IPS-20b (cell line): ENCODE data around the gene GFER.

Source experiments
- H3K27ac ChIP-seq: one replicate; pipeline ENCODE4 v1.5.1; 2013; ENCODE audit warnings: low read length
- H3K27me3 ChIP-seq: 2 replicates; pipeline ENCODE4 v1.6.1; 2013; ENCODE audit warnings: mild to moderate bottlenecking, low read length, inconsistent platforms; ENCODE audit not compliant: insufficient read depth
- H3K36me3 ChIP-seq: 2 replicates; pipeline ENCODE4 v1.6.1; 2013; ENCODE audit warnings: low read depth, mild to moderate bottlenecking, inconsistent platforms, low read length, moderate library complexity; ENCODE audit not compliant: insufficient read depth
- H3K4me1 ChIP-seq: 2 replicates; pipeline ENCODE4 v1.6.1; 2013; ENCODE audit warnings: mild to moderate bottlenecking, control low read depth, inconsistent platforms, low read length, moderate library complexity; ENCODE audit not compliant: insufficient read depth
- H3K4me3 ChIP-seq: 2 replicates; pipeline ENCODE4 v1.5.1; 2013; ENCODE audit warnings: mild to moderate bottlenecking, low read length, inconsistent platforms
- H3K9ac ChIP-seq: 2 replicates; pipeline ENCODE4 v1.6.1; 2013; ENCODE audit warnings: low read depth, mild to moderate bottlenecking, inconsistent platforms, low read length, moderate library complexity
- H3K9me3 ChIP-seq: 2 replicates; pipeline ENCODE4 v1.6.1; 2013; ENCODE audit warnings: mild to moderate bottlenecking, low read depth, low read length, inconsistent platforms; ENCODE audit not compliant: insufficient read depth

The GFER gene

GRCh38 chr16:1978476-1979120 is 5.4 kb upstream of the GFER start:
- peaks cover 36% of the 10 kb centered on the region for H3K36me3 ChIP-seq
- H3K27ac ChIP-seq, result no peak overlapping the region
- peaks cover 49% of the 10 kb centered on the region for H3K27me3 ChIP-seq
- peak overlapping the region; percentile 56; the same call in 1 of the 2 replicates for H3K4me3 ChIP-seq
- no peaks in the 10 kb centered on the region for H3K9me3 ChIP-seq
- H3K9ac ChIP-seq, result no peak overlapping the region; the same call in 1 of the 2 replicates
- peaks cover 5% of the 10 kb centered on the region; the same call in 1 of the 2 replicates for H3K4me1 ChIP-seq

- H3K9me3 ChIP-seq, result no peaks in the 10 kb centered on the region
- peak overlapping the region; percentile 56; the same call in 1 of the 2 replicates for H3K4me3 ChIP-seq
- no peak overlapping the region for H3K27ac ChIP-seq
- H3K9ac ChIP-seq, result peak overlapping the region; percentile 61
- peaks cover 33% of the 10 kb centered on the region for H3K36me3 ChIP-seq
- H3K4me1 ChIP-seq, result peaks cover 5% of the 10 kb centered on the region; the same call in 1 of the 2 replicates
- H3K27me3 ChIP-seq, result peaks cover 49% of the 10 kb centered on the region
Measured at GRCh38 chr16:1979271-1980029, 4.5 kb upstream of the GFER start.

GRCh38 chr16:1980030-1980769 is 3.8 kb upstream of the GFER start:
- peaks cover 9% of the 10 kb centered on the region; the same call in 1 of the 2 replicates for H3K4me1 ChIP-seq
- peak overlapping the region; percentile 56; the same call in 1 of the 2 replicates for H3K4me3 ChIP-seq
- H3K9me3 ChIP-seq, result no peaks in the 10 kb centered on the region
- H3K27me3 ChIP-seq, result peaks cover 49% of the 10 kb centered on the region
- H3K9ac ChIP-seq, result peak overlapping the region; percentile 61; the same call in 1 of the 2 replicates
- H3K36me3 ChIP-seq, result peaks cover 28% of the 10 kb centered on the region
- H3K27ac ChIP-seq, result no peak overlapping the region

- H3K9ac ChIP-seq, result no peak overlapping the region
Measured at GRCh38 chr16:1980770-1981087, 3.3 kb upstream of the GFER start.

GRCh38 chr16:1981398-1981836 is 2.6 kb upstream of the GFER start, which contains the start of gene NOXO1:
TSS of gene NOXO1 (minus strand) at chr16:1981469. CDS start at chr16:1981179, 290 bp downstream.
- H3K36me3 ChIP-seq, result peaks cover 28% of the 10 kb centered on the region
- H3K9me3 ChIP-seq, result no peaks in the 10 kb centered on the region
- peaks cover 9% of the 10 kb centered on the region; the same call in 1 of the 2 replicates for H3K4me1 ChIP-seq
- peaks cover 49% of the 10 kb centered on the region for H3K27me3 ChIP-seq
- no peak within 1 kb of the TSS for H3K9ac ChIP-seq
- H3K27ac ChIP-seq, result no peak within 1 kb of the TSS
- no peak within 1 kb of the TSS for H3K4me3 ChIP-seq

More at GRCh38 chr16:1980770-1981087, 3.3 kb upstream of the GFER start:
- no peak overlapping the region for H3K27ac ChIP-seq
- no peaks in the 10 kb centered on the region for H3K9me3 ChIP-seq
- peaks cover 49% of the 10 kb centered on the region for H3K27me3 ChIP-seq
- H3K4me3 ChIP-seq, result no peak overlapping the region
- peaks cover 9% of the 10 kb centered on the region; the same call in 1 of the 2 replicates for H3K4me1 ChIP-seq
- peaks cover 28% of the 10 kb centered on the region for H3K36me3 ChIP-seq

GRCh38 chr16:1982013-1982433 is 2.0 kb upstream of the GFER start:
- Histone ChIP-seq H3K36me3 (peaks cover 28% of the 10 kb centered on the region), H3K9me3 (no peaks in the 10 kb centered on the region), H3K27ac (no peak overlapping the region), H3K9ac (no peak overlapping the region), H3K4me1 (peaks cover 9% of the 10 kb centered on the region; the same call in 1 of the 2 replicates), H3K4me3 (no peak overlapping the region), H3K27me3 (peaks cover 49% of the 10 kb centered on the region)

GRCh38 chr16:1982991-1983543 is 926 bp upstream of the GFER start:
- H3K9ac ChIP-seq, result peak overlapping the region; percentile 33; the same call in 1 of the 2 replicates
- peaks cover 22% of the 10 kb centered on the region for H3K36me3 ChIP-seq
- peaks cover 9% of the 10 kb centered on the region; the same call in 1 of the 2 replicates for H3K4me1 ChIP-seq
- H3K27ac ChIP-seq, result no peak overlapping the region
- no peaks in the 10 kb centered on the region for H3K9me3 ChIP-seq
- peak overlapping the region; percentile 91 for H3K4me3 ChIP-seq
- H3K27me3 ChIP-seq, result peaks cover 52% of the 10 kb centered on the region

GRCh38 chr16:1984347-1985225 is 593 bp downstream of the GFER start:
- Histone ChIP-seq H3K4me3 (peak overlapping the region; percentile 91), H3K36me3 (peaks cover 22% of the 10 kb centered on the region), H3K4me1 (peaks cover 15% of the 10 kb centered on the region; the same call in 1 of the 2 replicates), H3K27ac (no peak overlapping the region), H3K9ac (peak overlapping the region; percentile 90), H3K9me3 (no peaks in the 10 kb centered on the region), H3K27me3 (peaks cover 56% of the 10 kb centered on the region)

- Histone ChIP-seq H3K36me3 (peaks cover 22% of the 10 kb centered on the region), H3K9ac (peak overlapping the region; percentile 90; the same call in 1 of the 2 replicates), H3K9me3 (no peaks in the 10 kb centered on the region), H3K27ac (no peak overlapping the region), H3K4me1 (peaks cover 16% of the 10 kb centered on the region; the same call in 1 of the 2 replicates), H3K27me3 (peaks cover 51% of the 10 kb centered on the region), H3K4me3 (peak overlapping the region; percentile 91; the same call in 1 of the 2 replicates)
Measured at GRCh38 chr16:1985466-1986150, 1.6 kb downstream of the GFER start.

GRCh38 chr16:1987198-1987597 is 3.2 kb downstream of the GFER start:
- no peak overlapping the region for H3K27ac ChIP-seq
- H3K4me1 ChIP-seq, result peaks cover 21% of the 10 kb centered on the region; the same call in 1 of the 2 replicates
- H3K36me3 ChIP-seq, result peaks cover 22% of the 10 kb centered on the region
- no peak overlapping the region for H3K4me3 ChIP-seq
- peaks cover 49% of the 10 kb centered on the region for H3K27me3 ChIP-seq
- H3K9ac ChIP-seq, result no peak overlapping the region
- H3K9me3 ChIP-seq, result no peaks in the 10 kb centered on the region
